Endothelial cell of umbilical vein (primary cell): Measurements from ENCODE around the gene APOL2. TPM values are rescaled to one million over a fixed set of nuclear protein-coding genes. Genes with fewer than 3 reads are reported as not detected.

Experiments
- BruUV-seq: library from RNA; stranded (reverse); fragments of 400-500 nt; replicated peaks from 2 replicates; lab custom pipeline; 2021; lab: Mats Ljungman, UMichigan
- CTCF ChIA-PET: fragments of 300-600, 350-600 bp; sonication (Branson Sonifier 250); formaldehyde crosslinking; loops from one replicate; lab custom pipeline; 2021; ENCODE audit warnings: antibody characterized with exemption, inconsistent platforms; lab: Charles Lee
- POLR2A ChIA-PET: fragments of 300-600, 350-600 bp; sonication (Branson Sonifier 250); formaldehyde crosslinking; loops from one replicate; lab custom pipeline; 2021; ENCODE audit warnings: antibody characterized with exemption, inconsistent platforms; lab: Charles Lee
- DNase-seq: peaks from one replicate; pipeline ENCODE4 v3.0.0-alpha.2; 2011; ENCODE audit warnings: low read depth, low spot score
- FAIRE-seq: peaks from 2 replicates; lab custom pipeline; 2011; peaks lifted over from hg19 to GRCh38; lab: Jason Lieb, UNC
- H2AFZ ChIP-seq: 2 replicates; pipeline ENCODE4 v1.6.0; 2012; ENCODE audit warnings: low read depth, low read length, control low read depth, inconsistent platforms
- H3K27ac ChIP-seq: 2 replicates; pipeline ENCODE4 v1.5.1; 2011; ENCODE audit warnings: low read depth, mild to moderate bottlenecking, control low read depth, low read length, moderate library complexity; ENCODE audit not compliant: insufficient read depth
- H3K27me3 ChIP-seq, 2 experiments: 2 replicates each; pipeline versions ENCODE4 v1.6.0 to v1.6.1; 2011; ENCODE audit warnings: low read length in 2 of 2, mixed read lengths in 1 of 2; ENCODE audit not compliant: control insufficient read depth in 2 of 2, insufficient read depth in 2 of 2
- H3K36me3 ChIP-seq, 2 experiments: 2 replicates in 1 of 2; 3 replicates in 1 of 2; pipeline ENCODE4 v1.5.1; 2011; ENCODE audit warnings: low read length in 2 of 2, mild to moderate bottlenecking in 1 of 2, moderate library complexity in 1 of 2; ENCODE audit not compliant: control insufficient read depth in 2 of 2, insufficient read depth in 2 of 2; ENCODE audit errors: extremely low read depth in 1 of 2
- H3K4me1 ChIP-seq: 3 replicates; pipeline ENCODE4 v1.5.1; 2011; ENCODE audit warnings: mild to moderate bottlenecking, low read length; ENCODE audit not compliant: control insufficient read depth, insufficient read depth; ENCODE audit errors: extremely low read depth
- H3K4me2 ChIP-seq: 2 replicates; pipeline ENCODE4 v1.6.1; 2011; ENCODE audit warnings: low read length, control low read depth, mixed read lengths; ENCODE audit not compliant: insufficient read depth
- H3K4me3 ChIP-seq, 3 experiments: fragments of 200-600 bp in 1 of 3; sonication (generic), shearing (Covaris generic) in 1 of 3; replicated peaks in 1 of 3; 2 replicates each; pipeline ENCODE4 v1.5.1; 2011 to 2016; ENCODE audit warnings: control low read depth in 3 of 3, low read length in 3 of 3, mild to moderate bottlenecking in 2 of 3, inconsistent platforms in 1 of 3, low read depth in 1 of 3, moderate library complexity in 1 of 3; ENCODE audit not compliant: insufficient read depth in 1 of 3
- H3K79me2 ChIP-seq: 2 replicates; pipeline ENCODE4 v1.6.0; 2012; ENCODE audit warnings: low read length, inconsistent platforms; ENCODE audit not compliant: control insufficient read depth, insufficient read depth
- H3K9ac ChIP-seq: replicated peaks from 2 replicates; pipeline ENCODE3; 2011; ENCODE audit warnings: low read length, control low read depth; ENCODE audit not compliant: insufficient read depth; ENCODE audit errors: extremely low read depth
- H3K9me1 ChIP-seq: replicated peaks from 3 replicates; pipeline ENCODE4 v1.6.0; 2011; ENCODE audit warnings: mild to moderate bottlenecking, low read length; ENCODE audit not compliant: control insufficient read depth, insufficient read depth; ENCODE audit errors: extremely low read depth
- H3K9me3 ChIP-seq: replicated peaks from 2 replicates; pipeline ENCODE4 v1.5.1; 2012; ENCODE audit warnings: low read length, inconsistent platforms; ENCODE audit not compliant: control insufficient read depth, insufficient read depth
- H4K20me1 ChIP-seq: replicated peaks from 2 replicates; pipeline ENCODE3; 2011; ENCODE audit warnings: mild to moderate bottlenecking, low read length; ENCODE audit not compliant: control insufficient read depth, insufficient read depth; ENCODE audit errors: extremely low read depth
- CTCF ChIP-seq, 2 donors: IDR thresholded peaks; 1 replicate in 1 of 2; 2 replicates in 1 of 2; pipeline ENCODE4 v1.5.1; 2011; ENCODE audit warnings: low read length in 2 of 2, mild to moderate bottlenecking in 2 of 2, moderate library complexity in 2 of 2, control low read depth in 1 of 2, inconsistent platforms in 1 of 2, low read depth in 1 of 2; ENCODE audit not compliant: insufficient read depth in 1 of 2; ENCODE audit errors: extremely low read depth in 1 of 2
- EZH2 ChIP-seq: IDR thresholded peaks from 2 replicates; pipeline ENCODE4 v1.6.1; 2012; ENCODE audit warnings: borderline replicate concordance, low read depth, mild to moderate bottlenecking, moderate library complexity, low read length, inconsistent platforms; ENCODE audit not compliant: severe bottlenecking
- FOS ChIP-seq: IDR thresholded peaks from 2 replicates; pipeline ENCODE4 v1.6.1; 2011; ENCODE audit warnings: mild to moderate bottlenecking, low read length, moderate library complexity, borderline replicate concordance; ENCODE audit not compliant: insufficient read depth
- GATA2 ChIP-seq: IDR thresholded peaks from 2 replicates; pipeline ENCODE4 v1.7.0; 2011; ENCODE audit warnings: low read depth, mild to moderate bottlenecking, moderate library complexity, mixed read lengths, low read length; ENCODE audit not compliant: insufficient read length, insufficient read depth
- JUN ChIP-seq: IDR thresholded peaks from 2 replicates; pipeline ENCODE4 v1.6.1; 2011; ENCODE audit warnings: borderline replicate concordance, low read depth; ENCODE audit not compliant: insufficient read length, insufficient read depth
- MAX ChIP-seq: IDR thresholded peaks from 2 replicates; pipeline ENCODE4 v1.6.1; 2011; ENCODE audit not compliant: insufficient read depth, insufficient read length
- MYC ChIP-seq: IDR thresholded peaks from one replicate; pipeline ENCODE4 v1.6.1; 2011; ENCODE audit warnings: mild to moderate bottlenecking, low read depth, low read length
- POLR2A ChIP-seq: IDR thresholded peaks from 2 replicates; pipeline ENCODE4 v1.6.1; 2012; ENCODE audit warnings: low read depth, mild to moderate bottlenecking, control low read depth, low read length
- POLR2AphosphoS5 ChIP-seq: IDR thresholded peaks from 2 replicates; pipeline ENCODE4 v1.6.1; 2012; ENCODE audit warnings: low read depth, mild to moderate bottlenecking, control low read depth, low read length, moderate library complexity; ENCODE audit not compliant: insufficient read depth
- dilution Hi-C: fragments of 300-500 bp; cut with MboI; formaldehyde crosslinking; loops from one replicate; pipeline ENCODE4 v1.15.0; 2019; ENCODE audit warnings: low sequenced_read_pairs; ENCODE audit not compliant: extremely low pct_ligation_motif_present
- intact Hi-C: fragments of 100-400 bp; cut with micrococcal nuclease; formaldehyde crosslinking; loops from one replicate; pipeline ENCODE4 v1.10.0; 2022
- polyA plus RNA-seq, 4 experiments: library from polyadenylated mRNA; depleted of rRNA in 3 of 4; stranded (reverse) in 3 of 4; unstranded in 1 of 4; fragments of >200 nt; gene quantifications; 2 replicates each; pipeline versions ENCODE4 v1.2.1 to v1.2.3, GENCODE V29; 2011 to 2012; ENCODE audit warnings: missing spikeins in 1 of 4
- total RNA-seq: library from RNA; stranded (reverse); gene quantifications from 2 replicates; pipeline ENCODE4 v1.2.3, GENCODE V29; 2021

APOL2 gene
- total and polyA plus RNA-seq, 2 donors (not counting 3 experiments of a cell fraction or from before 2014, with no cell fraction given) = 16.9 to 37.6 TPM

GRCh38 chr22:36234213-36234612 is 5.1 kb downstream of the APOL2 start:
- no peak for DNase-seq
- Histone ChIP-seq H3K9me1 (no peaks in the 10 kb centered on the region), H2AFZ (no peak overlapping the region), H3K9me3 (no peaks in the 10 kb centered on the region), H3K79me2 (peaks cover 26% of the 10 kb centered on the region), H3K4me3 (no peak overlapping the region), H3K4me2 (no peak overlapping the region), H4K20me1 (no peaks in the 10 kb centered on the region), H3K36me3 (peaks cover 4 to 24% of the 10 kb centered on the region in 2 experiments), H3K27me3 (no peaks in the 10 kb centered on the region), H3K9ac (no peak overlapping the region), H3K27ac (no peak overlapping the region), H3K4me1 (peaks cover 16% of the 10 kb centered on the region)
- ChIA-PET POLR2A (no interaction called here), CTCF (interaction anchor here (0.5 kb wide), 1 partner anchor 248 kb away, joined by 3 read pairs; no protein-coding TSS in a partner anchor)
- TF ChIP-seq GATA2 (no peak), MAX (no peak), FOS (no peak), POLR2AphosphoS5 (no peak), MYC (no peak), POLR2A (no peak), CTCF (IDR thresholded peaks at IDR 0.05; ENCODE audit: extremely low read depth in 1 of 2, insufficient read depth in 1 of 2, low read depth in 1 of 2, low read length in 2 of 2) (no peak), EZH2 (no peak), JUN (no peak)
- no TSS peak for BruUV-seq
- FAIRE-seq = no peak
- dilution Hi-C loops = no loop called here
- intact Hi-C loops = no loop called here
